ENCODE data around the gene MGAT1.

MGAT1 gene

GRCh38 chr5:180786531-180787398 is 15.8 kb downstream of the MGAT1 start:
- Histone ChIP-seq H3K4me3 (ENCODE audit: low read depth, low read length) (no peak overlapping the region), H3K4ac (ENCODE audit: low read depth, low read length) (peak overlapping the region; percentile 37), H2BK120ac (ENCODE audit: insufficient read depth, low read length, poor library complexity) (peak overlapping the region; percentile 73), H3K4me2 (ENCODE audit: low read length) (no peak overlapping the region), H2AFZ (ENCODE audit: insufficient read depth, low read length, poor library complexity) (peak overlapping the region; percentile 53), H3K79me1 (ENCODE audit: low read length) (peaks cover 16% of the 10 kb centered on the region), H3K36me3 (ENCODE audit: control insufficient read depth in 1 of 2, insufficient read depth in 2 of 2, low read length in 2 of 2) (peaks cover 26 to 28% of the 10 kb centered on the region in 2 experiments), H3K4me1 (ENCODE audit: control insufficient read depth in 1 of 2, insufficient read depth in 2 of 2, low read length in 2 of 2) (peaks cover 29 to 31% of the 10 kb centered on the region in 2 experiments), H3K79me2 (ENCODE audit: control insufficient read depth, insufficient read depth, low read length, poor library complexity) (peaks cover 4% of the 10 kb centered on the region), H3K18ac (ENCODE audit: low read length) (peak overlapping the region; percentile 85), H4K12ac (ENCODE audit: low read depth, low read length) (peak overlapping the region; percentile 46), H3K14ac (ENCODE audit: low read length) (peak overlapping the region; percentile 77), H3K9me3 (ENCODE audit: insufficient read depth, low read depth, low read length) (no peaks in the 10 kb centered on the region), H2BK5ac (ENCODE audit: low read depth, low read length, poor library complexity) (peak overlapping the region; percentile 79), H4K91ac (ENCODE audit: low read depth, low read length) (peak overlapping the region; percentile 87), H2AK5ac (ENCODE audit: low read length) (peak overlapping the region; percentile 97), H3K9ac (ENCODE audit: low read length) (no peak overlapping the region), H3K27me3 (ENCODE audit: insufficient read depth, low read length) (no peaks in the 10 kb centered on the region), H4K8ac (ENCODE audit: low read depth, low read length) (peak overlapping the region; percentile 83), H3K27ac (ENCODE audit: low read depth, low read length) (peak overlapping the region; percentile 92), H2BK12ac (ENCODE audit: low read length) (peak overlapping the region; percentile 81), H3K23ac (ENCODE audit: low read length) (no peak overlapping the region)
- DNase-seq, result peak; percentile 25 to 33
- no CpG with 5 or more reads among the region's 21 CpGs for WGBS (ENCODE audit: extremely low coverage, insufficient coverage, insufficient read length)

- no peak overlapping the region for H3K9ac ChIP-seq (ENCODE audit: low read length)
- WGBS (ENCODE audit: extremely low coverage, insufficient coverage, insufficient read length), result no CpG with 5 or more reads among the region's 5 CpGs
- DNase-seq, result peak; percentile 90 to 94
Observed at GRCh38 chr5:180785794-180786221, 16.8 kb downstream of the MGAT1 start.

GRCh38 chr5:180785121-180785781 is 17.4 kb downstream of the MGAT1 start:
- Histone ChIP-seq H3K14ac (ENCODE audit: low read length) (peak overlapping the region; percentile 23), H3K23ac (ENCODE audit: low read length) (no peak overlapping the region), H2BK120ac (ENCODE audit: insufficient read depth, low read length, poor library complexity) (peak overlapping the region; percentile 88), H3K27me3 (ENCODE audit: insufficient read depth, low read length) (no peaks in the 10 kb centered on the region), H3K27ac (ENCODE audit: low read depth, low read length) (peak overlapping the region; percentile 92), H2AK5ac (ENCODE audit: low read length) (peak overlapping the region; percentile 13), H2AFZ (ENCODE audit: insufficient read depth, low read length, poor library complexity) (peak overlapping the region; percentile 20), H2BK12ac (ENCODE audit: low read length) (peak overlapping the region; percentile 74), H4K91ac (ENCODE audit: low read depth, low read length) (peak overlapping the region; percentile 46), H3K79me1 (ENCODE audit: low read length) (peaks cover 16% of the 10 kb centered on the region), H4K12ac (ENCODE audit: low read depth, low read length) (peak overlapping the region; percentile 40), H3K4me1 (ENCODE audit: control insufficient read depth in 1 of 2, insufficient read depth in 2 of 2, low read length in 2 of 2) (peaks cover 29 to 31% of the 10 kb centered on the region in 2 experiments), H3K9me3 (ENCODE audit: insufficient read depth, low read depth, low read length) (no peaks in the 10 kb centered on the region), H3K4me2 (ENCODE audit: low read length) (peak overlapping the region; percentile 47), H2BK5ac (ENCODE audit: low read depth, low read length, poor library complexity) (peak overlapping the region; percentile 82), H3K4ac (ENCODE audit: low read depth, low read length) (peak overlapping the region; percentile 76), H3K9ac (ENCODE audit: low read length) (no peak overlapping the region), H3K18ac (ENCODE audit: low read length) (peak overlapping the region; percentile 5), H3K4me3 (ENCODE audit: low read depth, low read length) (no peak overlapping the region), H4K8ac (ENCODE audit: low read depth, low read length) (peak overlapping the region; percentile 76), H3K79me2 (ENCODE audit: control insufficient read depth, insufficient read depth, low read length, poor library complexity) (peaks cover 4% of the 10 kb centered on the region), H3K36me3 (ENCODE audit: control insufficient read depth in 1 of 2, insufficient read depth in 2 of 2, low read length in 2 of 2) (peaks cover 12 to 14% of the 10 kb centered on the region in 2 experiments)
- WGBS (ENCODE audit: extremely low coverage, insufficient coverage, insufficient read length), result no CpG with 5 or more reads among the region's 15 CpGs
- DNase-seq, result peak; percentile 25 to 66

More at GRCh38 chr5:180785794-180786221, 16.8 kb downstream of the MGAT1 start:
- Histone ChIP-seq H3K27ac (ENCODE audit: low read depth, low read length) (peak overlapping the region; percentile 92), H2BK5ac (ENCODE audit: low read depth, low read length, poor library complexity) (peak overlapping the region; percentile 79), H3K79me2 (ENCODE audit: control insufficient read depth, insufficient read depth, low read length, poor library complexity) (peaks cover 4% of the 10 kb centered on the region), H3K4ac (ENCODE audit: low read depth, low read length) (no peak overlapping the region), H3K18ac (ENCODE audit: low read length) (peak overlapping the region; percentile 85), H3K23ac (ENCODE audit: low read length) (no peak overlapping the region), H2AFZ (ENCODE audit: insufficient read depth, low read length, poor library complexity) (peak overlapping the region; percentile 37), H3K9me3 (ENCODE audit: insufficient read depth, low read depth, low read length) (no peaks in the 10 kb centered on the region), H3K4me3 (ENCODE audit: low read depth, low read length) (no peak overlapping the region), H3K14ac (ENCODE audit: low read length) (peak overlapping the region; percentile 77), H3K36me3 (ENCODE audit: control insufficient read depth in 1 of 2, insufficient read depth in 2 of 2, low read length in 2 of 2) (peaks cover 16 to 18% of the 10 kb centered on the region in 2 experiments), H3K27me3 (ENCODE audit: insufficient read depth, low read length) (no peaks in the 10 kb centered on the region), H2BK12ac (ENCODE audit: low read length) (peak overlapping the region; percentile 81), H4K91ac (ENCODE audit: low read depth, low read length) (peak overlapping the region; percentile 87), H2BK120ac (ENCODE audit: insufficient read depth, low read length, poor library complexity) (peak overlapping the region; percentile 73), H2AK5ac (ENCODE audit: low read length) (no peak overlapping the region), H4K12ac (ENCODE audit: low read depth, low read length) (peak overlapping the region; percentile 31), H3K79me1 (ENCODE audit: low read length) (peaks cover 16% of the 10 kb centered on the region), H3K4me2 (ENCODE audit: low read length) (peak overlapping the region; percentile 47), H3K4me1 (ENCODE audit: control insufficient read depth in 1 of 2, insufficient read depth in 2 of 2, low read length in 2 of 2) (peaks cover 29 to 31% of the 10 kb centered on the region in 2 experiments), H4K8ac (ENCODE audit: low read depth, low read length) (peak overlapping the region; percentile 83)

- no peak overlapping the region for H3K9ac ChIP-seq (ENCODE audit: low read length)
- no peak overlapping the region for H4K12ac ChIP-seq (ENCODE audit: low read depth, low read length)
- peaks cover 4% of the 10 kb centered on the region for H3K79me2 ChIP-seq (ENCODE audit: control insufficient read depth, insufficient read depth, low read length, poor library complexity)
- H3K4ac ChIP-seq (ENCODE audit: low read depth, low read length), result no peak overlapping the region
- H3K14ac ChIP-seq (ENCODE audit: low read length), result no peak overlapping the region
- H3K4me3 ChIP-seq (ENCODE audit: low read depth, low read length), result no peak overlapping the region
- peaks cover 16% of the 10 kb centered on the region for H3K79me1 ChIP-seq (ENCODE audit: low read length)
- H3K18ac ChIP-seq (ENCODE audit: low read length), result no peak overlapping the region
- peaks cover 29 to 31% of the 10 kb centered on the region in 2 experiments for H3K4me1 ChIP-seq (ENCODE audit: control insufficient read depth in 1 of 2, insufficient read depth in 2 of 2, low read length in 2 of 2)
- no peak overlapping the region for H2AFZ ChIP-seq (ENCODE audit: insufficient read depth, low read length, poor library complexity)
- H2AK5ac ChIP-seq (ENCODE audit: low read length), result no peak overlapping the region
- no peak overlapping the region for H3K23ac ChIP-seq (ENCODE audit: low read length)
- H3K4me2 ChIP-seq (ENCODE audit: low read length), result no peak overlapping the region
- no peak overlapping the region for H4K91ac ChIP-seq (ENCODE audit: low read depth, low read length)
- no peak overlapping the region for H3K27ac ChIP-seq (ENCODE audit: low read depth, low read length)
- H3K27me3 ChIP-seq (ENCODE audit: insufficient read depth, low read length), result no peaks in the 10 kb centered on the region
- H4K8ac ChIP-seq (ENCODE audit: low read depth, low read length), result no peak overlapping the region
- H3K36me3 ChIP-seq (ENCODE audit: control insufficient read depth in 1 of 2, insufficient read depth in 2 of 2, low read length in 2 of 2), result peaks cover 5 to 8% of the 10 kb centered on the region in 2 experiments
- H2BK5ac ChIP-seq (ENCODE audit: low read depth, low read length, poor library complexity), result no peak overlapping the region
- no peak overlapping the region for H2BK12ac ChIP-seq (ENCODE audit: low read length)
- H2BK120ac ChIP-seq (ENCODE audit: insufficient read depth, low read length, poor library complexity), result no peak overlapping the region
- WGBS (ENCODE audit: extremely low coverage, insufficient coverage, insufficient read length), result no CpG with 5 or more reads among the region's 13 CpGs
- peak; percentile 52 to 82 for DNase-seq
- no peaks in the 10 kb centered on the region for H3K9me3 ChIP-seq (ENCODE audit: insufficient read depth, low read depth, low read length)
Observed at GRCh38 chr5:180784497-180785097, 18.0 kb downstream of the MGAT1 start.

Measured in trophoblast cell (in vitro differentiated cells and primary cell).